NCI-H510A (cell line): ENCODE measurements around the gene TMEM11.
A peak's percentile ranks its signal among the peaks of the same experiment; 100 is the strongest.

ENCODE experiments used
- DNase-seq: peaks from one replicate; lab custom pipeline; 2025; lab: John Stamatoyannopoulos, UW

Gene TMEM11

DNA sequence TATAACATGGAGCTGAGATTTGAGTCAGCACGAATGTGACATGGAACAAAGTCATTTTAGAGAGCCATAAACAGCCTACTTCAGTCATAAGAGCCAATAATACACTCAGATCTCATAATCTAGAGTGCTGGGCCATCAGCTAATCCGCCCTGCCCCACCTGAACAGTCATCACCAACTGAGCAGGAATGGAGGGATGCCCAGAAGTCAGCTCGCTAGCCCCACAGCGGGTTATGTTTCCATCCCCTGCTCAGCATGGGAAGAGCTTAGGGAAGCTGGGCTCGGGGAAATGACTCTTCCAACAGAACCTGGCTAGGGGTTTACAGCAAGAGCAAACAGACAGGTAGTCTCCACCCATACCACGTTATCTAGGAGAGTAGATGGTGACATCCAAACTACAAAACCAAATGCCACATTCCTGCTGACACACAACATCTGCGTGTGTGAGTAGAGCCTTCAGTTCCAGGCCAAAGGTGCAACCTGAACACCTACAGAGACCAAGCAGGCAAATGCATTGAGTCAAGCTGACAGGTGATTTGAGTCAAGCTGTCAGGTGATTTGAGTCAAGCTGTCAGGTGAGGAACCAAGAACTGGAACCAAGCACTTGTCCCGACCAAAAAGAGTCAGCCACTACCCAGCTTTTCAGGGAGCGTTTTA is 2.0 kb downstream of the TMEM11 start:
- DNase-seq, result peak; percentile 6

DNA sequence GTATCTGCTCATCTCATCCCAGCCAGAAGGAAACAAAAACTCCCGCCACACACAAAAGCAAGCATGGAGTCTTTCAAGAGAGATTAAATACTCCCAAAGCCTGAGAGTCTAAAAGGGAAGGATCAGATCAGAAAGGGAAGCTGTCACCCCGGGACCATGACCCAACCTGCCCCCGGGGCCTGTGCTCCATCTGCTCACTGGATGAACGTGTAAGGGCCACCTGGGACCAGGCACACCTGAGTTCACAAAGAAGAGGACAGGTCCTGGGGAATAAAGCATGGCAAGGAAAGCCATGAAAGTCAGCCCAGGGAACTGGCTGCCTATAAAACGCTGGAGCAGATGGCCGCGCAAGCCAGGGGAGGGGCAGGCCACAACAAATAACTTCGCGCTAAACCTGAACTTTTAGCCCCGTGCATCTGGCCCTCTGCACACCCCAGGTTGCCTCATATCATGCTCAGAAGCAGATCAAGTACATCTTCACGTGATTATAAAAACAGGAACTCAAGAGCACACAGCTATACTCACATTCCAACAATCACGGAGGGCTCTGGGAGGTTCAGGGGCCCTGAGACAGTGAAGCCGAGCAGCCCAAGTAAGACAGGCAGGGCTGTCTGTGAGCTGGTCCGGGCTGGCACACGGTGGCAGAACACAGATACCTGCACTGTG is 3.4 kb downstream of the TMEM11 start:
- DNase-seq, result peak; percentile 10

DNA sequence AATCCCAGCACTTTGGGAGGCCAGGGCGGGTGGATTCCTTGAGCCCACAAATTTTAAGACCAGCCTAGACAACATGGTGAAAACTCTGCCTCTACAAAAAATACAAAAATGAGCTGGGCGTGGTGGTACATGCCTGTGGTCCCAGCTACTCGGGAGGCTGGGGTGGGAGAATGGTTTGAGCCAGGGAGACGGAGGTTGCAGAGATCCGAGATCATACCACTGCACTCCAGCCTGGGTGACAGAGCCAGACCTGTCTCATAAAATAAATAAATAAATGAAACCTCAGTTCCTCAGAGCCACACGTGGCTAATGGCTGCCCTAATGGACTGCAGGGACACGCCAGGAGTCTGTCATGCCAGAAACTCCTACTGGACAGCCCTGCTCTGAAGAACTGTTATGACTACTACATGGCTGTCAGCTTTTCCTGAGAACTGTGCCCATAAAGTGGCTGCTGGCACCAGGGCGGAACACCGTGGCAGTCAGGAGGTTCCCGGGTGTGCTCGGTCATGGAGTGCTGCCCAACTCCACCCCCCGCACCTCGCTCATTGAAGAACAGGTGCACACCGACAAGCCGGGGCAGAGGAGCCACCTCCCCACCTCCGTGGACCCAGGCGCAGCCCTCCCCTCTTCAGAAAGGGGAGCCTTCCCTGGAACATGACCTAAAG is 4.3 kb downstream of the TMEM11 start:
- peak; percentile 30 for DNase-seq

DNA sequence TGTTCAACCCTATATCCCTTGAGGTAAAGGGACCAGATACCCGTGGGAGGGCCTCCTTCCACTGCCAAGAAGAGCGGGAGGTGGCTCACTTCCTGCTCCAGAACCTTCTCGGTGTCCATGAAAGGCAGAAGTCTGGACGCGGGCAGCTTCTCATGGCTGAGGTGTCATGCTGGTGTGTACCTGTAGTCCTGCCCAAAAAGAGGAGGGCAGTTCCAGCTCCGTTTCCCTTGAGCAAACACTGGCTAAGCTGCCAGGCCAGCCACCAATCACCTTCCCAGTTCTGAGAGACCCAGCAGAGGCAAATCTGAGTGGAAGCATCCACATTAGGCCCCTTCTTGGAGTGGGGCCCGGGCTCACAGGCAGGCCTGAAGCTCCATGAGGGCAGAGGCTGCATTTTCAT is 5.6 kb downstream of the TMEM11 start:
- DNase-seq, result no peak

DNA sequence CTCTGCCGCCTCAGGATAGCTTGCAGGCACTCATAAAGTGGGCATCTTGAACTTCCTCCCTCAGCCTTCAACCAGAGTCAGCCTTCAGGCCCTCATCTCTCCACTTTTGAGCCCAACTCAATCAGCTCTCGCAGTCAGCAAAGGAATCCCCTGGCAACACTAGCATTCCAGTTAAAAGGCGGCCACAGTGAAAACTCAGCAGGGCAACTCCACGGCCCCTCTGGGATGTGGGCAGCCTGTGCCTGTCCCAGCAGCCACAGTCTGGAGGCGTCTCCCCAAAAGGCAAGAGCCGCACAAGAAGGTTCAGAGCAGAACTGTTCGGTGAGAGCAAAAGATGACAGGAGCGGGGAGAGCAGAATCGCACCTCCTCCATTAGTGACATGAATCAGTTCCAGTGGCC is 9.0 kb downstream of the TMEM11 start:
- DNase-seq, result no peak

DNA sequence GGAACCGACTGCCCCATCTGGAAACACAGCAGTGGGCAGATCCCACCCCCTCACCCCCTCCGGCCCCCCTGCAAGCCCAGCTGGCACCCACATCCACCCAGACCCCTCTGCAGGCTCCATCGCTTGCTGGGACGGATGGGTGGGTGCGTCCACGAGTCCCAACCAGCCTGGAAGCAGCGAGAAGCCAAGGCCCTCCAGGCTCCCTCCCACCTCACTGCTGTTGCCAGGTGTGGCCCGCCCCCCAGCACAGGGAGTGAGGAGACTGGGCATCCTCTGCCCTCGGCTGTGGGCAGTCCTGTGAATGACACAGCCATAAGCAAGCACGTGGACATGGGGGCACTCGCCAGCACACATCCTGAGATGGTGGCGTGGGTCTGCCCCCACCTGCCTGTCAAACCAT is 11.4 kb downstream of the TMEM11 start:
- DNase-seq, result no peak

DNA sequence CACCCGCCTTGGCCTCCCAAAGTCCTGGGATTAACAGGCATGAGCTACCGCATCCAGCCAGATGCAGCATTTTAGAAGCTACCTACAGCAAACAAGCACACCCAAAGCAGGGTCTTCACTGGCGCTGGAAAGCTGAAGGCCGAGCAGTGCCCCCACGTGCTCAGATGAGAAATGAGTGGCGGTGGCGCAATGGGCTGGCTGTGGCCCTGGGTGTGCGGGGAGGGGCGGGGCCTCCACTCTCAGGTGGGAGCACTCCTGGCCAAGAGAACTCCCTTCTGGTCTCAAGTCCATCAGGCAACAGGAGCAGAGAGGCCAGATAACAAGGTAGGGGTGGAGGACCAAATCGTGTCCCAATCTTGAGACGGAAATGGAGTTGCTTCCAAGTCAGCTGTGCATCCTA is 12.1 kb downstream of the TMEM11 start:
- no peak for DNase-seq

DNA sequence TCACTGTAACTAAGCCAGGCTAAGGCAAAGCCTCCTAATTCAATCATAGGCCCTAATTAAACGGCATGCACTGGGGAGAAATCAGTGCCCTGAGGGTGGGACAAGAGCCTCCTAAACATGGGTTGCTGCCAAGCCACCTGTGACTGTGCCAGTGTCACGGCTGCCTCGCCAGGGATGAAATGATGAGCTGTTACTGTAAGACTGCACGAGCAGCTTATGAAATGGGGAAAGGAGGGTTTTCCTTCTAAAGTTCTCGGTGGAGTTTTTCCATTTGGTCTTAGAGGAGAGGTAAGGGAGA is 12.7 kb downstream of the TMEM11 start:
- DNase-seq, result no peak

DNA sequence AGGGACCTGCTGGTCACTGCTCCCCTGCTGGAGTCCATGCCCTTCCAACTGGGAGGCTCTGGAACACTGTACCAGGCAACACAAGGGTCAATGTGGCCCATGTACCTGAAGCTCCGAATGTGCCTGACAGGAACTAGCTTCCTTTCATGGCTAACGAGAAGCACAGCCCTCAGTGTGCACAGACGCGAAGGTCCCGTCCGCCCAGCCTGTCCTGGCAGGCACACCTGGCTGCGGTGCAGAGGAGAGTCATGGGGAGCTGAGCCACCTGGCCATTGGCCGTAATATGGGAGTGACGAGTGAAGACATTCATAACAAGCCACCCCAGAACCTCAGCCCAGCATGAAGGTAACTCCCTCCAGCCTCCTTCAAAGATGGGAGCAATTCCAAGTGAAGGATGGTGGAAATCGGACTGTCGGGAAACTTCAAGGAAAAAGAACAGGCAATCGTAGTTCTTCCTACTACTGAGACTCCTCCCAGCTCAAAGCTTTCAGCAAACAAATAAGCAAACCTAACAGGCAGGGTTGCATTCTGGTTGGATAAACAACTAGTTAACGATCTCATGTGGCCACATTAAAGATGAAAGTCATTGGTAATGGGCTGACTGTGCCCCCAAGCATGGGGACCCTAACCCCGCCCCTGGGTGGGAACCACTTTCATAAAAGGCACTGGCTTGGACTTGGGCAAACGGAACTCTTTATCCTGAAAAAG is 13.2 kb downstream of the TMEM11 start:
- no peak for DNase-seq

DNA sequence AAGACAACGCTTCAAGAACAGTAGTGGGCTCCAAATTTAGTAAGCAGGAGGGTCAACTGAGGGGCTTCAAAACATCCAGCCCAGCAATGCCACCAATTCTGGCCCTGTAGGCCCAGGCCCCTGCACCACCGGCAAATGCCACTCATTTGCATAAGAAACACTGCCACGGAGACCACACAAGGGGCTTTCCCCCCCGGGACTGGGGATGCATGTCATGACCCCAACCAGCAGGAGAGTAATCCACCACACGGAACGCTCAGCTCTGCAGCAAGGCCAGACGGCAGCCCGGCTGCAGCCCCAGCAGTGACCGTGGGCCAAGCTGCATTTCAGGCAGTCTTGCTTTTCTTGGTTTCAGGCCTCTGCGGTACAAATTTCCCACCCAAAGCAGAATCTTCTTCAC is 14.1 kb downstream of the TMEM11 start:
- no peak for DNase-seq

DNA sequence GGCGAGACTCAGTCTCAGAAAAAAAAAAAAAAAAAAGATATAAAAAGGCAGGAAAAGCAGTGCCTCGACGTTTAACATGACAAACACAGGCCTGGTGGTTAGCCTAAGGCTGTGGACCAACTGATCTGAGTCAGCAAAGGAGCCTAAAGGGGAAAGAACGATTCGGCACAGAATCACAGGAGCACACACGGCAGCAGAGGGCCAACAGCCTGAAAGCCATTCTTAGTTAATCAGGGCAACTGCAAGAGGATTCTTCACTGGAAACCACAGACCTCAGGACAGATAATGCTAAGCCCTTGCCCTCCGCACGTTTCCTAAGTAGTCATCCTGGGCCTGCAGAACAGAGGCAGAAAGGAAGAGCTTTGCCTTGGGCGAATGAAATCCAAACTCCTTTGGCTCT is 14.7 kb downstream of the TMEM11 start:
- no peak for DNase-seq

DNA sequence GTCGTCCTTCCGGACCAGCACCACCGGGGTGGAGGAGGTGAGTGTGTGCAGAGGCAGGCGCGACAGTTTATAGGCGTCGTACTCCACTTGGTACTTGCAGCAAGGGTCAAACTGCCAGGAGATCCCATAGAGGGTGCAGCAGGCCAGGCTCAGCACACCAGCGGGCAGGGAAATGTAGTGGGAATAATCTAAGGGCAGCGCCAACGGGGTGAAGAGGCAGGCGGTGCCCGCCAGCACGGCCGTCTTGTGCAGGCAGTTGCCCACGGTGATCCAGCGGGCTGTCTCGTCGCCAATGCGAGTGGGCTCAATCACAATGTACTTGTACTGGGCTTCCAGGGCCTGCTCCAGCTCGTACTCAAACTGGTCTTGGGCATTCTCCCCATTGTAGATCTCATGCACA is 15.6 kb downstream of the TMEM11 start:
- no peak for DNase-seq

DNA sequence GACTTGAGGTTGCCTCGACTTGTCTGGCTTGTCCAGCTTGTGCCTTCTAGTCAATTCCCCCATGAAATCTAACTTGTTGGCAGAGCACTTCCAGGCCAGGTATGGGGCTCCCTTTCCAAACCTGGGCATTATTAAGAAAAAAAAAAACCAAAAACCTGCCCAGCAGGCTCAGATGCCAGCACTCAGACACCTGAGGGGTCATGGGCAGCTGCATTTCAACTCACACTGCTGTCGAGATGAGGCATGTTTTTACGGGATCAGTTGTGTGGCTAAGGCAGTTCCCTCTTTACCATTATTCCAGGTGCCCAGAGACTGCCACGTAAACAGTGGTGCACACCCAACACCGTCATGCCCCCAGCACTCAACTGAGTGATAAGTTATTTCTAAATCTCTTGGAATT is 17.8 kb downstream of the TMEM11 start:
- no peak for DNase-seq

DNA sequence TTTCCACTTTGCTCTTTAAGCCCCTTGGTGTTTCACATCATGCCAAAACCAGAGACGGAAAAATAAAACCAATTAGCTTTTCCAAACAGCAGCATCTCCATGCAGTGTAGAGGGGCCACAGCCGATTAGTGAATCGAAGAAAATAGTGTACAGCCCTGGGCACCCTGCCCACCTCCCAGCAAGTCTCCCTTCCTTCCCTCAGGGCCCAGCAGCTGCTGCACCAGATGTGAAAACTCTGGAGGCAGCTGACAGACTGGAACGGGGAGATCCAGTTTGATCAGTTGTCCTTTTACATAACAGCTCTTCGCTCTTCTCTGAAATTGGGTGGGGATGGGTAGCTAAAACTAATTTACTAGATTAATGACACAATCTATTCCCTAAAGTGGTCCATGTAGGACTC is 19.3 kb downstream of the TMEM11 start:
- peak; percentile 22 for DNase-seq

DNA sequence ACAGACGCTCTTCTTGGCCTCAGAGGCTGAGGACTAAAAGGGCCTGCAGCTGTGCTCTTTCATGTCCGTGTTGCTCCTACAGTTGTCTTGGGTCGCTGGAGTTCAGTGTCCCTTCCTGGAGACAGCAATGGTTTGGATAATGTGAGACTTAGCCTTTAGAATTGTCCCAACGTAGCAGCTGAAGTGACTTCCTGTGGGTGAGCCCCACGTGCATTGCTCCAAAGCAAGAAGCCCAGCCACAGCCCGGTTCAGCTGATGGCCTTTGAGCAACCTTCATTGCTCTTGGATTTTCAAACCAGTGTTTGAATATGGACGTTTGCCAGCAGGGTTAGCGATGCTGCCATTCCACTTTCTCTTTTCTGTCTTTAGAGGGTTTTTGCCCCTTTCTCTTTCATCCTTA is 19.7 kb downstream of the TMEM11 start:
- peak; percentile 35 for DNase-seq

DNA sequence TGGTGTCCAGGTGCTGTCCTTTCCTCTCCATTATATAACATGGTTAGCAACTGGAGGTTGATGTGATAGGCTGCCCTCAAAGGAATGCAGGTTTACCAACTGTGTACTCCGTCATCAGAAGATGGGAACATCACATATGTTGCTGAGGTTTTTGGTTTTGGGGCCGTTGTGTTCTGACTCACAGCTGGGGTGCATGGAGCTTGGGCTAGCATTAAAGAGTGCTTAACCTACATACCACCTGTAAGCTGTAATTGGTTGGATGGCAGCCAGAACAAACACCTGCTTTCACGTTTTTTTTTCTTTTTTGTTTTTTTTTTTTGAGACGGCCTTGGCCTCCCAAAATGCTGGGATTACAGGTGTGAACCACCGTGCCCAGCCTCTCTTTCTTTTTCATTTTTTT is 20.9 kb downstream of the TMEM11 start:
- DNase-seq, result no peak

DNA sequence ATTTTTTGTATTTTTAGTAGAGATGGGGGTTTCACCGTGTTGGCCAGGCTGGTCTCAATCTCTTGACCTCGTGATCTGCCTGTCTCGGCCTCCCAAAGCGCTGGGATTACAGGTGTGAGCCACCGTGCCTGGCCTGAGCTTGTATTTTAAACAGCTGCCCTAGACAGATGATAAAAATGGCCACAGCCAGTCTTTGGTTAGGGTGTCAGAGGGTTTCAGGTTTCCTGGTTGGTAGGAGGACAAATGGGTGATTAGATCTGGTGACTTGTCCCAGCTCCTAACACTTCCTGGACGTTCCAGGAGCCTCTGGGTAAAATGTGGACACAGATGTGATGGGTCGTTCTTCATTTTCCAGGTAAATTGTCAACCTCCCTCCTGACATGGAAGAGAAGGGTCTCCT is 21.5 kb downstream of the TMEM11 start:
- peak; percentile 59 for DNase-seq

DNA sequence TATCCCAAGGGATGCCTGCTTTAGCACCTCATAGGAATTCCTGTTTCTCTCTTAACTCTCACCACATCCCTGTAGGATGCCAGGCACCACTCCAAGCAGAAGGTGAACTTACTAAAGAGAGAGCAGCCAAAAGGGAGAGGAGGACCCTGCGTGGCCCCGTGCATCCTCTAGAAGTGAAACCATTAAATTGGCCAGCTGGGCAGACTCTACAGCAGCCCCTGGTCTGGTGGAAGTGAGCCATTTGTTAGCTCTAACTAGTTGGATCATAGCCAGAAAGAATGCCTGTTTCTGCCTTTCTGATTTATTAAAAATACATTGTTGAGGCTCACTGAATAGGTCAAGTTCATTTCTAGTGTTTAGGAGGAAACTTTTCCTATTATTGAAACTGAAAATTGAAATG is 22.3 kb downstream of the TMEM11 start:
- no peak for DNase-seq

DNA sequence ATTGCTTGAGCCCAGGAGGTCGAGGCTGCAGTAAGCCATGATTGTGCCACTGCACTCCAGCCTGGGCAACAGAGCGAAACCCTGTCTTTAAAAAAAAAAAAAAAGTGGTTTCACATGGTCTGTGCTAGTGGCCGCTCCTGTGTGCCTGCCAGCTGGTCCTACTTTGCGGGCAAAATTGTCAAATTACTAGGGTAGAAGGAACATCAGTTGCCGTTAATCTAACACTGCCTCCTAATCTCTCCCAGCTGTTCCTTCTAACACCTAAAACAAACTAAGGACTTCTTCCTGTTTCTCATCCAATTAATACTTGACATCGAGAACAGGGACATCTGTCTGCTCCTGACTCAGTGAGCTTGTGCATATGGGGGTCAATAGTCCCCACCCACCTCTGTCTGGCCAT is 23.9 kb downstream of the TMEM11 start:
- DNase-seq, result no peak

DNA sequence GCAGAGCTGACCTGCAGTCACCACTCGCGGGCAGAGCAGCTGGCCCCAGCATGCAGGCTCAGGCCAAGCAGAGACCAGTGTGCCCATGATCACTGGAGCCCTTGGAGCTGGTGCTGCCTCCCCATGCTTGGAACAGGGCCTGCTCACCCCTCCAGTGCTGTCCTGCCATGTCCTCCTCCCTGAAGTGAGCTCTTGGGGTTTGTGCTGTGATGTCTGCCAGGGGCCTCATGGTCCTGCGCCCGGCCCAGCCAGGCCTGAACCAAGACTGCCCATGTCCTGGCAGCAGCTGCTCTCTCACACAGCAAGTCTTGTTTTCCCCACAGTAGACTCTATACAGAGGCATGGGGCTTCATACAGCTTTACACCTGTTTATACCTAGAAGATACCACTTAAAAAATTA is 24.6 kb downstream of the TMEM11 start:
- no peak for DNase-seq

DNA sequence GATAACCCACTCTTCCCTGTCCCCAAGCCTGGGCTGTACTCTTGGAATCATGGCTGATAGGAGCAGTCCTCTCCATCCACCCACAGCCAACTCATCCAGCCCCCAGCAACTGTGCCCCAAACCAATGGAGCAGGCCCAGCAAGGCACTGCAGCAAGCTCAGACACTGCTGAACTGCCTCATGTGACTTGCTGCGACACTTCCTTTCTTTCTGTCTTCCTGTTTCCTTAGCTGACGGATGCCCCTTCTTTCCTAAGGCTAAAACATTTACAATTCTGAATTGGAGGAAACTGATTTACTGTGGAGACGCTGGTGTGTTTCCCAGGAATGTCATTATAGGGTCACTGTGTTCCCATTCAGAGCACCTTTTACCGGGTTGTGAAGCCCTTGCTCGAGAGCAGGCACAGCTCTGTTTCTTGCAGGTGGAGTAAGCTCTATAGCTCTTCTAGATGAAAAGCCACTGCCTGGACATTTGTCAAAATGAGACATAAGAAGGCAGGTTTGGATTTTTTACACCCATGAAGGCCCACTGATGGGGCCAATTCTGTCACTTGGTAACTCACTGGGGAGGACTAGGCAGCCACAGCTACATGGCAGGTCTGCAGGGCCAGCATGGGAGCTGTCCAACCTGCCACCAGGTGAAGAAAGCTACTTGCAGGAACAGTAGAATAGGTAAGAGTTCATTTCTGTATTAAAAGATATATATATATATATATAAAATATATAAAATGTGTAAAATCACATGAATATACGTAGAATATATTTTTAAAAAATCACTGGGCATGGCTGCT is 27.4 kb downstream of the TMEM11 start:
- no peak for DNase-seq

DNA sequence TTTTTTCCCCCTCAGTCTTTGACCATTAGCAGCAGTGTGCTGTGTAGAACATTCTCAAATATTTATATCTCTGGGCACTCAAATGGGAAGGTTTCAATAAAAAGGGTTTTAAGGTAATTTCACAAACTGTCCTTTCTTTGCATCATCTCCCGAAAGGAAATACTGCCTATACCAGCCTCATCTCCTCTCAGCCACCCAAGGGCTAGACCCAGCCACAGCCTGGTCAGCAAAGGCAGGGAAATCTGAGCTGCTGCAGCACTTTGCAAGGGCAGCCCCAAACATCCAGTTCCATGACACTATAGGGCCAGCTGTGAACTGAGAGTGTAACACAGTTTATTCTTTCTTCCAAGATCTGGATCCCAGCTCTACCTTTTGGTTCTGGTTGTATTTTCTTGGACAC is 28.9 kb downstream of the TMEM11 start:
- no peak for DNase-seq
